ENCODE results near the gene SLC22A23. TPM values are rescaled to one million over a fixed set of nuclear protein-coding genes. Genes with fewer than 3 reads are reported as not detected.
A peak's percentile ranks its signal among the peaks of the same experiment; 100 is the strongest.

SLC22A23 gene
- polyA plus RNA-seq, 1 donor from 2014 or later: 0.35 TPM

DNA sequence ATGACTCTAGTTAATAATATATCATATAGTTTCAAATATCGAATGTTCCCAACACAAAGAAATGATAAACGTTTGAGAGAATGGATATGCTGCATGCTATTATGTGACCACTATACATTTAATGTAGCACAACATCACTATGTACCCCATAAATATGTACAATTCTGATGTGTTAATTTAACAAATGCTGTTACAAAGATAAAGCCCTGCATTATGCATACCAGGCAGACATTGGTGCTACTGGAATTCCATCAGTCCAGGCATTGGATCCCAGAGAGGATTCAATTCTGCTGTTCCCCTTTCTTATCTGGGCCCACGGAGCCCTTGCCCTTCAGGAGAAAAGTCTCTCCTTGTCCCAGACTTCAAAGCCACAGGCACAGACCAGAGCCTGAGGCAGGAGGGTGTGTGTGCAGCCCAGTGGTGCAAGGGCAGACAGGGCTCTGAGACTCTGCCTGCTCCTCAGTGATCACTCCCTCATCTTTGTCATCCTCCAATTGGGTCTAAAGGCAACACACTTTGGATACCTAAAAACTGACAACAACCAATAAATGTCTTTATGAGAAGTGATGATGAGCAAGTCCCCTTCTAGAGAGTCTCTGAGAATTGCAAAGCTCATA, 152.9 kb downstream of the SLC22A23 start:
- H3K27me3 Mint-ChIP-seq: peaks cover 21% of the 10 kb centered on the region
- H3K27ac Mint-ChIP-seq: no peak overlapping the region
- no peaks in the 10 kb centered on the region for H3K4me1 Mint-ChIP-seq
- H3K4me3 Mint-ChIP-seq: no peak overlapping the region
- no peaks in the 10 kb centered on the region for H3K36me3 Mint-ChIP-seq
- H3K9me3 Mint-ChIP-seq: peaks cover 3 to 8% (median 8%) of the 10 kb centered on the region in 3 donors

DNA sequence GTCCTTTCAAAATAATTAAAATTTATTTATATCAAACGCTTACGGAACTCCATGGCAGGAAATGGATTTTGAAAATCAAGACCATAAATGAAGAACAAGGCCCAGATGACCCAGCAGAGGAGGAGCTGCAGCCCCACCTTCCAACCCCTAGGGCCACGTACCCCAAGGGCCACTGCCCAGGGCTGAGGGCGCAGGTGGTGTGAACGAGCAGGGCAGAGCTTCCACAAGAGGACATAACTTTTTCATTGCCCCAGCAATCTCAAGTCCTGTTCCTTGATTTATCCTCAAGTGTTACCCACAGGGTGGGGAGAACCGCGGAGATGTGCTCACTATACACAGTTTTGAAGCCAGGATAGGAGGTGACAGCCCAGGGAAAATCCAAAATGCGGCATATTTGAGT, 155.3 kb downstream of the SLC22A23 start:
- Mint-ChIP-seq H3K27me3 (peaks cover 24% of the 10 kb centered on the region), H3K4me3 (no peak overlapping the region), H3K27ac (no peak overlapping the region), H3K36me3 (peaks cover 2% of the 10 kb centered on the region), H3K4me1 (no peaks in the 10 kb centered on the region), H3K9me3 (peaks cover 3 to 8% (median 6%) of the 10 kb centered on the region in 3 donors)

DNA sequence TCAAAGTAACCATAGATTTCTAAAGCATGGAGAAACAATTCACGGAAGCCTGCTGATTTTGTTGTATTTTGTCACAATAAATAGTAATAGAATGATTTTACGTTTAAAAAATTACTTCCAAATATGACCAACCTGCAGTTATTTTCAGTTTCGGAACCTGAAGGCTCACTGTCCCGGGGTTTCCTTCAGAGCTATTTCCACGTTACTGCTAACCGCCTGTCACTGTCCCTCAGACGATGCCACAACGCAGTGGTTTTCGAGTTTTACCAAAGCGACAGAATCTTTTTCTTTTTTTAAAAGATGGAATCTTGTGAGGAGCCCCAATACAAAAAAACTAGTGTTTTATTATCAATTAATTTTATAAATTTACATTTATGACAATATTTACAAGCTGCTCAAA, 157.6 kb downstream of the SLC22A23 start:
- peaks cover 0 to 5% (median 3%) of the 10 kb centered on the region in 3 donors for H3K9me3 Mint-ChIP-seq
- peaks cover 2% of the 10 kb centered on the region for H3K36me3 Mint-ChIP-seq
- H3K4me3 Mint-ChIP-seq: no peak overlapping the region
- peaks cover 14% of the 10 kb centered on the region for H3K27me3 Mint-ChIP-seq
- H3K4me1 Mint-ChIP-seq: no peaks in the 10 kb centered on the region
- no peak overlapping the region for H3K27ac Mint-ChIP-seq

DNA sequence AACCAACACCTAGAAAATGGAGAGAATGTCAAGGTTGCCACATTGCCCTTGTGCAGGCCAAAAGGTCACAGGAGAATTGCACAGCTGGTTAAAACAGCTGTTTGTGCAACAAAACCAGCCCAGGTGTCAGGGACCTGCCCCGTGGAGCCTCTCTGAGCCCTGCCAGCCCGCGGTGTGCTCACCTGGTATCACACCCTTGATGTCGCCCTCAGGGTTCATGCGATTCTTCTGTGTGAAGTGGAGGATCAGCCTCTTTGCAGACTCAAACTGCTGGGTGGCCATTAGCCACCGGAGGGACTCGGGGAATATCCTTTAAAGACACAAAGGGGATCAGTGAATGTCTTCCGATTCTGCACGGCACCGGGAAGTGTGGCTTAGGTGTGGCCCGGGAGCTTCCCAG, 158.9 kb downstream of the SLC22A23 start:
- H3K9me3 Mint-ChIP-seq: peaks cover 0 to 5% (median 3%) of the 10 kb centered on the region in 3 donors
- H3K4me1 Mint-ChIP-seq: no peaks in the 10 kb centered on the region
- no peak overlapping the region for H3K27ac Mint-ChIP-seq
- H3K27me3 Mint-ChIP-seq: peaks cover 14% of the 10 kb centered on the region
- peaks cover 2% of the 10 kb centered on the region for H3K36me3 Mint-ChIP-seq
- peak overlapping the region in 1 of 4 donors; percentile 37 for H3K4me3 Mint-ChIP-seq

DNA sequence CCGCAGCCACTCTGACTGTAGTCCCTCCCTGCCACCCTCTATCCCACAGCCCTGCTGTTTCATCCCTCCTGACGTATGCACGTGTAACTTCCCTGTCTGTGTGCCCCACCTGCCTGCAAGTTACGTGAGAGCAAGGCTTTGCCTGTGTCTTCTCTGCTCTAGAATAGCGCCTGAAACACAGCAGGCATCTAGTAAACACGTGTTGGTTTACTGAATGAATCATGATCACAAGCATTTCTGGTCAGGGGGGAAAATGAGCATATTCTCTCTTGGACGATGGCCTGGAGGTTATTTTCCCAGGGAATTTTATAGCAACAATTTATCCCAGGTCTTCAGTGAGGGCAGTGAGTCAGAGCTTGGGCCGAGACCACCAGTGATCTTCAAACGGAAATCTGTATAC, 159.8 kb downstream of the SLC22A23 start:
- Mint-ChIP-seq H3K27ac (no peak overlapping the region), H3K4me3 (no peak overlapping the region), H3K4me1 (no peaks in the 10 kb centered on the region), H3K36me3 (peaks cover 2% of the 10 kb centered on the region), H3K27me3 (peaks cover 9% of the 10 kb centered on the region), H3K9me3 (peaks cover 0 to 4% (median 0%) of the 10 kb centered on the region in 3 donors)

DNA sequence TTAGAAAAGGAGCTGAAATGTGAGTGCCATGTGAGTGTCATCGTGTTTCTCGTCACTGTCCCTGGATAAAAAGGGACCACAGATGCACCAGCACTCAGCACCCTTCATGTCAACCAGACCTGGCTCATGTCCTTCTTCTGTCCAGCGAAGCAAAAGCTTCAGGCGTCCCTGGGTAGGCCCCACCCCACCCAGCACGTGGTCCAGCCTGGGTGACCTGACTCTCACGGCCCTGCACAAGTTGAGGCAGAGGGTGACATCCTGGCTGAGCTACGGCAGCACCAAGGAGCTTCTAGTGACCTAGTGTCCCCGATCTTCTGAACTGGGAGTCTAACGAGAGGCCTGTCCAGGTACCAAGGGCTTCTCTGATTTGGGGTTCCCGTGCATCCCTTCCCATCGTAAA, 160.3 kb downstream of the SLC22A23 start:
- no peaks in the 10 kb centered on the region for H3K4me1 Mint-ChIP-seq
- H3K4me3 Mint-ChIP-seq: no peak overlapping the region
- peaks cover 8% of the 10 kb centered on the region for H3K27me3 Mint-ChIP-seq
- peak overlapping the region in 1 of 3 donors; percentile 57 for H3K27ac Mint-ChIP-seq
- peaks cover 2% of the 10 kb centered on the region for H3K36me3 Mint-ChIP-seq
- peaks cover 0 to under 1% (median 0%) of the 10 kb centered on the region in 3 donors for H3K9me3 Mint-ChIP-seq

DNA sequence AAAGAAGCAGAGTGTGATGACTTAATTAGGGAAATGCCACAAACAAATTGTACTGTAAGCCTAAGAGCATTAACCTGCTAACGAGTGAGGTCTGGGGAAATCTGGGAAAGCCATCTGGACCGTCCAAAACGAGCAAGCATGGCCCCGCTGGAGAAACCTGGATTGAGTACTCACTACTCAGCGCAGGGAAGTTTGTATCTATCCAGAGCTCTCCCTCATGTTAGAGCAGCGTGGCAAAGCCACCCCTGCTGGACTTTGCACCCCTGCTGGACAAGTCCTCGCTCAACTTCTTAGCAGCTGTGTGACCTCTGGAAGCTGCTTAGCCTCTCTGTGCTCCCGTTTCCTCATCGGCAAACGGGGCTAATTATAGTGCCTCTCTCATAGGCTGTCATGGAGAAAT, 160.8 kb downstream of the SLC22A23 start:
- peaks cover 2% of the 10 kb centered on the region for H3K36me3 Mint-ChIP-seq
- H3K27ac Mint-ChIP-seq: peak overlapping the region in 1 of 3 donors; percentile 57
- no peak overlapping the region for H3K4me3 Mint-ChIP-seq
- H3K9me3 Mint-ChIP-seq: no peaks in the 10 kb centered on the region
- peaks cover 8% of the 10 kb centered on the region for H3K27me3 Mint-ChIP-seq
- no peaks in the 10 kb centered on the region for H3K4me1 Mint-ChIP-seq

DNA sequence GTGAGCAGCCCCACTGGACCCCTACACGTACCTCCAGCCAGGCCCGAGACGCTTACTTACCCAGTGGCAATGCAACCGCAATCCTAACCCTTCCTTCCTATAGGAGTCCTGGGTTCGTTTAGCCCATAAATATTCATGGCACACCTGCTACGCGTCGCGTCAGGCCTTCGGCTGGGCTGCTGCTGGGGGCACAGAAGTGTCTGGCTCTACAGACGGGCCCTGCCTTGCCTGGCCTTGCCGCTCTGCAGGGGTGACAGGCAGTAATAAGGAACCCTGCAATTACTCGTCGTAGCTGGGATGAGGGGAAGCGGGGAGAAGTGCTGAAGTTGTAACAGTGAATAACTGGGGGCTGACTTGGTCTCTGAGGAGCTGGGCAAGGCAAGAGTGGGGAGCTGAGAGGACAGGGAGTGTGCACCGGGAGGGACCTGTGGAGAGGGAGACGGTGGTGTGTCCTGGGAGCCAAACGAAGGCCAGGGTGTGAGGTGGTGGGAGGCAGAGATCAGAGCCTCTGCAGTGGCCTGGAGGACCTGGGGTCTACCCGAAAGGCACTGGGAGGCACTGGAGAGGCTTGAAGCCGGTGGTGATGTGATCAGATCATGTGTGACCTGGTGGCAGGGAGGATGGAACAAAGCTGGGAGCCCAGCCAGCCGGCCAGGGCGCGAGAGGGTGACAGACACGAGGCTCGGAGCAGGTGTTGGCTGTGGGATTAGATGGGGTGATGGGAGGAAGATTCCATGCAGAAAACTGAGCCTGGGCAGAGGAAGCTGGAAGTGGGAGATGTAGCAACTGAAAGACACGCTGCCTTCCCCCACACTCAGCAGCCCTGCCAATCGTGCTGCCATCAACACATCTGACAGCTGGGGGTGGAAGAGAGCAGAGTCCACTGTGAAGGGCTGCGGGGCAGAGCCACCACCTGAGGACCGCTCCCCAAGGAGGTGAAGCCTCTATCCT, 161.7 kb downstream of the SLC22A23 start:
- Mint-ChIP-seq H3K36me3 (peaks cover 2% of the 10 kb centered on the region), H3K4me3 (no peak overlapping the region), H3K9me3 (no peaks in the 10 kb centered on the region), H3K4me1 (peaks cover 0 to 2% (median 0%) of the 10 kb centered on the region in 3 donors), H3K27me3 (peaks cover 5% of the 10 kb centered on the region), H3K27ac (no peak overlapping the region)

DNA sequence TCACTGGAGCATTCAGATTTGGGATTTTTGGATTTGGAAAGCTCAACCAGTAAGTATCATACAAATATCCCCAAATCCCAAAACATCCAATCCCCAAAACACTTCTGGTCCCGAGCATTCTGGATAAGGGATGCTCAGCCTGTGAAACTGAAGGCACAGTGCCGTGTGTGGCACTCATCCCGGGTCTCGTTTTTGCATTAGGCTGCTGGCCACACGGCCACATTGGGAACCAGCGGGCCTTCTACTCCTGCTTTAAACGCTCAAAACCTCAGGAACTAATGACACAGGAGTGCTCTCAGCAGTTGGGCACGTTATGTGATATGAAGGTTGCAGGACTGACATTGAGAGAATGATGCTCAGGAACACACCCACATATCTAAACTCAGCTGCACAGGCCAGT, 162.5 kb downstream of the SLC22A23 start:
- peaks cover 0 to 3% (median 0%) of the 10 kb centered on the region in 3 donors for H3K4me1 Mint-ChIP-seq
- no peaks in the 10 kb centered on the region for H3K9me3 Mint-ChIP-seq
- H3K27ac Mint-ChIP-seq: no peak overlapping the region
- H3K36me3 Mint-ChIP-seq: peaks cover 2% of the 10 kb centered on the region
- peaks cover 3% of the 10 kb centered on the region for H3K27me3 Mint-ChIP-seq
- H3K4me3 Mint-ChIP-seq: no peak overlapping the region

DNA sequence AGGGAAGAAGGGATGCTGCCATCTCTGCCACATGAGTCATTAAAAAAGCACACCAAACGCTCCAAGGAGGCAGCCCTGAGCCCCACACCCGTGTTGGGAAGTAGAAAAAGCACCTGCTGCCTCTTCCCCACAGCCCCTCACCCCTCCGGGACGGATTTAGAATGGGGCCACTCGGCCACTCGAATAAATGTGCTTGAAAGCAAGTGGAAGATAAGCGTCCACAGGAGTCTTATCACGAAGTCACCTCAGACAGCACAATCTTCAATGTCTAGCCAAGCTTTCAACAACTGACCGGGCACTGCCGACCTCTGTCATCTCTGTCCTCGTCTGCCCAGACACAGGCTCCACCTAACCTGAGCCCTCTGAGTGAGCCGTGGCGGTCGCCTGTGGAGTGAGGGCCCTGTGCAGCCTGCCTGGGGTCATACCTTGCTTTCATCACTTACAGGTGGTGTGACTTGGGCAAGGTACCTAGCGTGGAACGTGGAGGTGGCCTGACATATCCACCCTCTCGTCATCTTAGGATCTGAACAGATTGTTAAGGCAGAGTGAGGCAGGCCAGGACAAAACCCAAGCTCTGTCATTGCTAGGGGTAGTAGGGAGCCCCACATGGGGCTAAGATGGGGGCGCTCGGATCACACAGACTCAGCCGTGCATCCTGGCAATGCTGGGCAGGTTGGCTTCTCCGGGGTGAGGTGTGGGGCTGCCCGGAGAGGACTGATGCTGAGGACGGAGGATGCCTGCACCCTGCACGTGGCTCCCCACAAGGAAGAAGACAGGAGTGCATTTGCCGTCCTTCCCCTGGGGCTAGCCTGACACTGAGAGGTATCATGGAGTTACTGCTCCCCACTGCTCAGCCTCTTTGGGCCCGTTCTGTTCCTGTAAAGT, 163.3 kb downstream of the SLC22A23 start:
- H3K36me3 Mint-ChIP-seq: peaks cover 2% of the 10 kb centered on the region
- H3K4me3 Mint-ChIP-seq: no peak overlapping the region
- H3K27me3 Mint-ChIP-seq: peaks cover 3% of the 10 kb centered on the region
- no peaks in the 10 kb centered on the region for H3K9me3 Mint-ChIP-seq
- peaks cover 0 to 3% (median 2%) of the 10 kb centered on the region in 3 donors for H3K4me1 Mint-ChIP-seq
- H3K27ac Mint-ChIP-seq: no peak overlapping the region

DNA sequence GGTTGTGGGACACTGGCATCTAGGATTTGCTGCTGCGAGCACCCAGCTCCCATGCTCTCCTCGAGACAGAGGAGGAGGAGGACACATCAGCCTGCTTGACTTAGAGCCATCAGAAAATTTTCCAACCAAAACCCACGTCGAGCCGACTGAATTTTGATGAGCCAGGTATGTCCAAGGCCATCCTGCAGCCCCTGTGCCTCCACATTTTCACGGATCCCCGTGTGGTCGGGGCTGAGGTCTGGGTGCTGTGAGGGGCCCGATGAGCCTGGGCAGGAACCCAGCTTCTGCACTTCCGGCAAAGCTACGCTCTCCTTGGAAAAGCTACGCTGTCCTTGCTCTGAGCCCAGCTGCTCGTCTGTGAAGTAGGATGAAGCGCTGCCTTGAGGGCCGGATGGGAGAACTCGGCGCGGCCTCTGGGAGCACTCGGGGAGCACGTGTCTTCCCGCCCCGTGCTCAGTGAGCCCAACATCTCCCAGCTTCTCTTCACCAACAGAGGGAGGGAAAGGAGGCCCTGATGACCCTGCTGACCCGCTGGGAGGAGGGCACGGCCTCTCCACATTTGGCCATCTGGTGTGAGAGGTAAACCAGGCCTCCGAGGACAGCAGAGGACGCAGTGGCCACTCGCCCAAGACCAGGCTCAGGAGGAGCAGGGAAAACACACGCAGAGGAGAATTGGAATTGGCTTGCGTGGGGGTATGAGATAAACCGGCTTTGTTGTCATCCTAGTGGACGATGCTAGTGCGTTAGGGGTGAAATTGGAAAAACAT, 164.2 kb downstream of the SLC22A23 start:
- peaks cover 3% of the 10 kb centered on the region for H3K27me3 Mint-ChIP-seq
- H3K4me3 Mint-ChIP-seq: no peak overlapping the region

DNA sequence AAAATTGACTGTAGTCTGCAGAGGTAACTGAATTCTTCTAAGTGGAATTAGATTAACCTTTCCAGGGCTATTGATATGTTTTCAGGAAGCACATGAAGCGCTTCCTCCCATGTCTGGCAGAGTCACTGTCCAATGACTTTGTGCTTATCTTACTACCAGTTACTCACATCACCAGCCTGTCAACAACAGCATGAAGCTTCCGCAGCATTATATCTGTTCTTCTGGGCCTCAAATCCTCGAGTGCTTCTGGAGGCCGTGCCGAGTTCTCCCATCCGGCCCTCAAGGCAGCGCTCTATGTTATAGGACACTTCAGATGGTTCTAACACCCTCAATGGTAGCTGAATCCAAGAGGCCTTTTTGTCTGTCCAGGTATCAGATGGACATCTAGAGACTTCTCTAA, 164.9 kb downstream of the SLC22A23 start:
- peaks cover 2% of the 10 kb centered on the region for H3K27me3 Mint-ChIP-seq
- no peak overlapping the region for H3K4me3 Mint-ChIP-seq
- H3K4me1 Mint-ChIP-seq: peaks cover 0 to 3% (median 2%) of the 10 kb centered on the region in 3 donors
- no peaks in the 10 kb centered on the region for H3K9me3 Mint-ChIP-seq
- no peak overlapping the region for H3K27ac Mint-ChIP-seq
- H3K36me3 Mint-ChIP-seq: peaks cover 2% of the 10 kb centered on the region

More for the DNA sequence above, 164.2 kb downstream of the SLC22A23 start:
- H3K27ac Mint-ChIP-seq: no peak overlapping the region
- H3K36me3 Mint-ChIP-seq: peaks cover 2% of the 10 kb centered on the region
- no peaks in the 10 kb centered on the region for H3K9me3 Mint-ChIP-seq
- H3K4me1 Mint-ChIP-seq: peaks cover 0 to 3% (median 2%) of the 10 kb centered on the region in 3 donors

DNA sequence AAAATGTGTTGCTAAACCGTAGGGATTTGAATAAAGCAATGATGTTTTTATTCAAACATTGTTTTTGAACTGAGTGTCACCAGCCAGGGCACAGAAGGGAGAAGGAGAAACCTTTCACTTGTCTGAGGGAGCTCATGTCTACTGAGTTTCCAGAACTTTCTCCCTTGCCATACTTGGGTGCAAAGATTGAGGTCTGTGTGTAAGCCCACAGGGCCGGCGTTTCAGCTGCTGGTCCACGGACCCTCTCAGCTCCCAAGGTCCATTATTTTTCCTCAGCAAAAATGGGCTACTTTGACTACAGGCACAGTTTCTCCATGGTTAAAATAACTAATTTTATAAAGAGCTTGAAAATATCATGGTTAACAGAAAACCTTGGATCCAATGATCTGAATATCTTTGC, 165.5 kb downstream of the SLC22A23 start:
- H3K4me3 Mint-ChIP-seq: no peak overlapping the region
- peaks cover 2% of the 10 kb centered on the region for H3K36me3 Mint-ChIP-seq
- no peaks in the 10 kb centered on the region for H3K9me3 Mint-ChIP-seq
- H3K4me1 Mint-ChIP-seq: peaks cover 0 to 3% (median 2%) of the 10 kb centered on the region in 3 donors
- H3K27ac Mint-ChIP-seq: no peak overlapping the region
- no peaks in the 10 kb centered on the region for H3K27me3 Mint-ChIP-seq

DNA sequence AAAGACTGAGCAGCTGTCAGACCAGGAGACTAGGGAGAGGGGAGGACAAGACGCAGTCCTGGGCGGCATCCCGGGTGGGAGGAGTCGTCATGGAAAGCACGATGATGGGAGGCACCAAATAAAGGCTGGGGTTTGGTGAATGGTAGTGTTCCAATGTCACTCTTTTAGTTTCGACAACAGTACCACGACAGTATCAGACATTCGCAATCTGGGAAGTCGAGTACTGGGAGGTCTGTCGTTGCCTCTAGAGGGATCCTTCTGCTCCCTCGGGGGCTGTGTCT, 166.0 kb downstream of the SLC22A23 start:
- Mint-ChIP-seq H3K4me3 (no peak overlapping the region), H3K27ac (no peak overlapping the region), H3K27me3 (no peaks in the 10 kb centered on the region), H3K9me3 (no peaks in the 10 kb centered on the region), H3K36me3 (peaks cover 2% of the 10 kb centered on the region), H3K4me1 (peaks cover 0 to 3% (median 2%) of the 10 kb centered on the region in 3 donors)
